ENCODE results near the gene ATG10. TPM values are rescaled to one million over a fixed set of nuclear protein-coding genes. Genes with fewer than 3 reads are reported as not detected.

The ATG10 gene
- total RNA-seq, 1 experiment from 2014 or later, result 12.2 TPM

DNA sequence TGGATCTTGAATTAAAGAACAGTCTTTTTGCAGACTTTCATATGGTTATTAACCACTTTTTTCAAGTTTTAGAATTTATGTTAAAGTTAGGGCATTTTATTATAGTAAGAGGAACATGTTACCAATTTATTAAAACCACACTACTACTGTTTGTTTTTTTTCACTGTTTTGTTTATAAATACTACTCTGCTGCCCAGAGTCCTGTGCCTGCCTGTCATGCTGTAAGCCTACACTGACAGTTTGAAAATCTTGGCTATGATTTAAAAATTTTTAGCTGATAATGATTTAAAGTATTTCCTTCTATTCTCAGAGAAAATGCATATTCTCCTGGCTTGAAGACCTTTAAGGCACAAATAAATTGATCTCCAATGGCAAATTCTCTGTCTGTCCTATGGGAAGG lies 177.6 kb downstream of the ATG10 start:
- CTCF ChIA-PET, result no interaction called here
- Mint-ChIP-seq H3K36me3 (no peaks in the 10 kb centered on the region), H3K4me3 (no peak overlapping the region), H3K9me3 (no peaks in the 10 kb centered on the region), H3K4me1 (peaks cover 22% of the 10 kb centered on the region), H3K27me3 (ENCODE audit: low read depth) (no peaks in the 10 kb centered on the region), H3K27ac (no peak overlapping the region)
- POLR2A ChIA-PET, result no interaction called here
- DNase-seq (ENCODE audit: low spot score), result no peak
- ATAC-seq, result no peak
- TF ChIP-seq NFATC4 (CRISPR knock-in tag; IDR thresholded peaks at IDR 0.05), result no peak
- TF ChIP-seq, protein P1, sequence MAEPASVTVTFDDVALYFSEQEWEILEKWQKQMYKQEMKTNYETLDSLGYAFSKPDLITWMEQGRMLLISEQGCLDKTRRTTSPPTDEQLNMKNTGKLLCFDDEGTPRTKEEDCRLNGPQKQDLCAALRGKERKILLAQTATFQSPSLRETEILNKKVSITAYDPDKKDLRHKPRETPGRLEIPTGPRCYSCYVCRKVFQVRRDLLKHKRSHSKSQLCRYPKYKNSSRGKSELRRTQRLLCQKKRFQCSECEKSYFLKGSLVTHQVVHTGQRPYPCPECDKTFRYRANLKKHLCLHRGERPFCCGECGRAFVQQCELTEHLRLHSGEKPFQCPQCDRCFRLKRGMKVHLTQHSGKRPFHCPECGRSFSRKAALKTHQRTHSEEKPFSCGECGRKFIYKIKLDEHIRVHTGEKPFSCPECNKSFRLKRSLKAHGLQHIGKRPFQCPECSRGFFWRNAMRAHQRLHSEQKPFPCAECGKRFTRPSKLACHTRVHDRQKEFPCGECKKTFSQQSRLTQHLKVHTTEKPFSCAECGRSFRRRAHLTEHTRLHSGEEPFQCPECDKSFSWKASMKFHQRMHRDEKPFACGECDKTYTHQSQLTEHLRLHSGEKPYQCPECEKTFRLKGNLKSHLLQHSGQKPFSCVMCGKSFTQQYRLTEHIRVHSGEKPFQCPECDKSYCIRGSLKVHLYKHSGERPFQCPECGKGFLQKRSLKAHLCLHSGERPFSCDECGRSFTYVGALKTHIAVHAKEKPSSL (CRISPR knock-in tag; conservative IDR thresholded peaks at IDR 0.05), result no peak
- TF ChIP-seq ZNF317 (CRISPR knock-in tag; IDR thresholded peaks at IDR 0.05; ENCODE audit: borderline replicate concordance, low read depth), result no peak
- no peak for TF ChIP-seq ZNF219 (CRISPR knock-in tag; IDR thresholded peaks at IDR 0.05; ENCODE audit: borderline replicate concordance)
- TF ChIP-seq, protein P2, sequence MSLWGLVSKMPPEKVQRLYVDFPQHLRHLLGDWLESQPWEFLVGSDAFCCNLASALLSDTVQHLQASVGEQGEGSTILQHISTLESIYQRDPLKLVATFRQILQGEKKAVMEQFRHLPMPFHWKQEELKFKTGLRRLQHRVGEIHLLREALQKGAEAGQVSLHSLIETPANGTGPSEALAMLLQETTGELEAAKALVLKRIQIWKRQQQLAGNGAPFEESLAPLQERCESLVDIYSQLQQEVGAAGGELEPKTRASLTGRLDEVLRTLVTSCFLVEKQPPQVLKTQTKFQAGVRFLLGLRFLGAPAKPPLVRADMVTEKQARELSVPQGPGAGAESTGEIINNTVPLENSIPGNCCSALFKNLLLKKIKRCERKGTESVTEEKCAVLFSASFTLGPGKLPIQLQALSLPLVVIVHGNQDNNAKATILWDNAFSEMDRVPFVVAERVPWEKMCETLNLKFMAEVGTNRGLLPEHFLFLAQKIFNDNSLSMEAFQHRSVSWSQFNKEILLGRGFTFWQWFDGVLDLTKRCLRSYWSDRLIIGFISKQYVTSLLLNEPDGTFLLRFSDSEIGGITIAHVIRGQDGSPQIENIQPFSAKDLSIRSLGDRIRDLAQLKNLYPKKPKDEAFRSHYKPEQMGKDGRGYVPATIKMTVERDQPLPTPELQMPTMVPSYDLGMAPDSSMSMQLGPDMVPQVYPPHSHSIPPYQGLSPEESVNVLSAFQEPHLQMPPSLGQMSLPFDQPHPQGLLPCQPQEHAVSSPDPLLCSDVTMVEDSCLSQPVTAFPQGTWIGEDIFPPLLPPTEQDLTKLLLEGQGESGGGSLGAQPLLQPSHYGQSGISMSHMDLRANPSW (CRISPR knock-in tag; conservative IDR thresholded peaks at IDR 0.05; ENCODE audit: low read depth), result no peak
- TF ChIP-seq MYBL2 (CRISPR knock-in tag; IDR thresholded peaks at IDR 0.05), result no peak
- TF ChIP-seq HMGA2 (CRISPR knock-in tag; IDR thresholded peaks at IDR 0.05), result no peak
- TF ChIP-seq TCF7 (CRISPR knock-in tag; IDR thresholded peaks at IDR 0.05; ENCODE audit: low read depth), result no peak
- no peak for TF ChIP-seq ETV6 (CRISPR knock-in tag; IDR thresholded peaks at IDR 0.05)
- no peak for TF ChIP-seq TEAD4 (CRISPR knock-in tag; IDR thresholded peaks at IDR 0.05)
- TF ChIP-seq PRRX2 (CRISPR knock-in tag; IDR thresholded peaks at IDR 0.05), result no peak
- no peak for TF ChIP-seq ESRRA (CRISPR knock-in tag; IDR thresholded peaks at IDR 0.05; ENCODE audit: borderline replicate concordance)
- no peak for TF ChIP-seq ELF4 (CRISPR knock-in tag; IDR thresholded peaks at IDR 0.05; ENCODE audit: low read depth)
- no peak for TF ChIP-seq CREB1 (CRISPR knock-in tag; IDR thresholded peaks at IDR 0.05)
- no peak for TF ChIP-seq GTF2I (CRISPR knock-in tag; conservative IDR thresholded peaks at IDR 0.05)
- TF ChIP-seq NFYB (CRISPR knock-in tag; conservative IDR thresholded peaks at IDR 0.05; ENCODE audit: low read depth), result no peak
- no peak for TF ChIP-seq ZBTB21 (CRISPR knock-in tag; IDR thresholded peaks at IDR 0.05; ENCODE audit: borderline replicate concordance)
- TF ChIP-seq, protein P3, sequence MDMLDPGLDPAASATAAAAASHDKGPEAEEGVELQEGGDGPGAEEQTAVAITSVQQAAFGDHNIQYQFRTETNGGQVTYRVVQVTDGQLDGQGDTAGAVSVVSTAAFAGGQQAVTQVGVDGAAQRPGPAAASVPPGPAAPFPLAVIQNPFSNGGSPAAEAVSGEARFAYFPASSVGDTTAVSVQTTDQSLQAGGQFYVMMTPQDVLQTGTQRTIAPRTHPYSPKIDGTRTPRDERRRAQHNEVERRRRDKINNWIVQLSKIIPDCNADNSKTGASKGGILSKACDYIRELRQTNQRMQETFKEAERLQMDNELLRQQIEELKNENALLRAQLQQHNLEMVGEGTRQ (CRISPR knock-in tag; IDR thresholded peaks at IDR 0.05), result no peak
- TF ChIP-seq NR3C1 (CRISPR knock-in tag; conservative IDR thresholded peaks at IDR 0.05; ENCODE audit: low read depth), result no peak
- no peak for TF ChIP-seq SMAD3 (CRISPR knock-in tag; IDR thresholded peaks at IDR 0.05; ENCODE audit: borderline replicate concordance)

DNA sequence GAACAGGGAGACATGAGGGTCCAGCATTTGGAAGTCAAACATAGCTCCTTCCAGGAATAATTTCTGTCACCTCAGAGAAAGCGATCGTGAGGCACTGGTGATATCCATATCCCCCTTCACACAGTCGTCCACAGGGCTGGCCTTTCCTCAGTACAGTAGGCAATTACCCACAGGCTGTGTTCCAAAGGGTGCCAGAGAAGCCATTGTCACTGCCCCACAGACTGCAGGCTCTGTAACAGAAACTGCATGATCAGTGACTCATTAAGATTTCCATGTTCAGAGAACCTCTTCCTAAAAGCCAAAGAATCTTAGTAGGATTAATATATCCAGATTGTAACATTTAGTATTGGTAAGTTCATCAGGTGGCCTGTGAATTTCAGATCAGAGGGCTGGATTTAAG lies 178.7 kb downstream of the ATG10 start:
- POLR2A ChIA-PET, result interaction anchor here (0.6 kb wide), 1 partner anchor 51 kb away, joined by 3 read pairs; no protein-coding TSS in a partner anchor
- Mint-ChIP-seq H3K36me3 (no peaks in the 10 kb centered on the region), H3K27ac (peak overlapping the region; percentile 17; the same call in 1 of the 2 replicates), H3K4me3 (no peak overlapping the region), H3K4me1 (peaks cover 22% of the 10 kb centered on the region), H3K9me3 (no peaks in the 10 kb centered on the region), H3K27me3 (ENCODE audit: low read depth) (no peaks in the 10 kb centered on the region)
- TF ChIP-seq GRHL2 (CRISPR knock-in tag; IDR thresholded peaks at IDR 0.05; ENCODE audit: insufficient replicate concordance, severe bottlenecking) (no peak), GABPB1 (CRISPR knock-in tag; IDR thresholded peaks at IDR 0.05) (no peak), ZNF423 (CRISPR knock-in tag; IDR thresholded peaks at IDR 0.05) (no peak), ZNF416 (CRISPR knock-in tag; IDR thresholded peaks at IDR 0.05) (no peak), SOX15 (CRISPR knock-in tag; IDR thresholded peaks at IDR 0.05) (no peak)
- TF ChIP-seq, protein P4, sequence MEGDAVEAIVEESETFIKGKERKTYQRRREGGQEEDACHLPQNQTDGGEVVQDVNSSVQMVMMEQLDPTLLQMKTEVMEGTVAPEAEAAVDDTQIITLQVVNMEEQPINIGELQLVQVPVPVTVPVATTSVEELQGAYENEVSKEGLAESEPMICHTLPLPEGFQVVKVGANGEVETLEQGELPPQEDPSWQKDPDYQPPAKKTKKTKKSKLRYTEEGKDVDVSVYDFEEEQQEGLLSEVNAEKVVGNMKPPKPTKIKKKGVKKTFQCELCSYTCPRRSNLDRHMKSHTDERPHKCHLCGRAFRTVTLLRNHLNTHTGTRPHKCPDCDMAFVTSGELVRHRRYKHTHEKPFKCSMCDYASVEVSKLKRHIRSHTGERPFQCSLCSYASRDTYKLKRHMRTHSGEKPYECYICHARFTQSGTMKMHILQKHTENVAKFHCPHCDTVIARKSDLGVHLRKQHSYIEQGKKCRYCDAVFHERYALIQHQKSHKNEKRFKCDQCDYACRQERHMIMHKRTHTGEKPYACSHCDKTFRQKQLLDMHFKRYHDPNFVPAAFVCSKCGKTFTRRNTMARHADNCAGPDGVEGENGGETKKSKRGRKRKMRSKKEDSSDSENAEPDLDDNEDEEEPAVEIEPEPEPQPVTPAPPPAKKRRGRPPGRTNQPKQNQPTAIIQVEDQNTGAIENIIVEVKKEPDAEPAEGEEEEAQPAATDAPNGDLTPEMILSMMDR (IDR thresholded peaks at IDR 0.05), result no peak
- TF ChIP-seq, protein P5, sequence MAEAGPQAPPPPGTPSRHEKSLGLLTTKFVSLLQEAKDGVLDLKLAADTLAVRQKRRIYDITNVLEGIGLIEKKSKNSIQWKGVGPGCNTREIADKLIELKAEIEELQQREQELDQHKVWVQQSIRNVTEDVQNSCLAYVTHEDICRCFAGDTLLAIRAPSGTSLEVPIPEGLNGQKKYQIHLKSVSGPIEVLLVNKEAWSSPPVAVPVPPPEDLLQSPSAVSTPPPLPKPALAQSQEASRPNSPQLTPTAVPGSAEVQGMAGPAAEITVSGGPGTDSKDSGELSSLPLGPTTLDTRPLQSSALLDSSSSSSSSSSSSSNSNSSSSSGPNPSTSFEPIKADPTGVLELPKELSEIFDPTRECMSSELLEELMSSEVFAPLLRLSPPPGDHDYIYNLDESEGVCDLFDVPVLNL (CRISPR knock-in tag; IDR thresholded peaks at IDR 0.05; ENCODE audit: borderline replicate concordance, low read depth), result no peak
- CTCF ChIA-PET, result interaction anchor here (1.1 kb wide), 1 partner anchor 15 kb away, joined by 4 read pairs; no protein-coding TSS in a partner anchor
- ATAC-seq, result peak; percentile 32
- no peak for DNase-seq (ENCODE audit: low spot score)

Measured in WTC11 (cell line).